Measurements from ENCODE around the gene MGAT4C.

Gene MGAT4C

GRCh38 chr12:86249851-86250250, 6.3 kb downstream of the MGAT4C start:
- Mint-ChIP-seq H3K27me3 (ENCODE audit: low read depth) (no peaks in the 10 kb centered on the region), H3K4me3 (no peak overlapping the region), H3K4me1 (ENCODE audit: low read depth) (no peaks in the 10 kb centered on the region), H3K36me3 (ENCODE audit: low read depth) (no peaks in the 10 kb centered on the region), H3K9me3 (no peaks in the 10 kb centered on the region), H3K27ac (no peak overlapping the region)

- Mint-ChIP-seq H3K9me3 (no peaks in the 10 kb centered on the region), H3K27me3 (ENCODE audit: low read depth) (no peaks in the 10 kb centered on the region), H3K36me3 (ENCODE audit: low read depth) (no peaks in the 10 kb centered on the region), H3K4me1 (ENCODE audit: low read depth) (no peaks in the 10 kb centered on the region), H3K4me3 (no peak overlapping the region), H3K27ac (no peak overlapping the region)
Measured at GRCh38 chr12:86249276-86249675, 6.9 kb downstream of the MGAT4C start.

GRCh38 chr12:86247871-86248270, 8.3 kb downstream of the MGAT4C start:
- no peaks in the 10 kb centered on the region for H3K36me3 Mint-ChIP-seq (ENCODE audit: low read depth)
- H3K9me3 Mint-ChIP-seq = no peaks in the 10 kb centered on the region
- no peaks in the 10 kb centered on the region for H3K4me1 Mint-ChIP-seq (ENCODE audit: low read depth)
- no peak overlapping the region for H3K27ac Mint-ChIP-seq
- H3K4me3 Mint-ChIP-seq = no peak overlapping the region
- no peaks in the 10 kb centered on the region for H3K27me3 Mint-ChIP-seq (ENCODE audit: low read depth)

GRCh38 chr12:86241600-86241999, 14.6 kb downstream of the MGAT4C start:
- H3K9me3 Mint-ChIP-seq = no peaks in the 10 kb centered on the region
- no peaks in the 10 kb centered on the region for H3K36me3 Mint-ChIP-seq (ENCODE audit: low read depth)
- H3K4me1 Mint-ChIP-seq (ENCODE audit: low read depth) = no peaks in the 10 kb centered on the region
- H3K27ac Mint-ChIP-seq = no peak overlapping the region
- H3K27me3 Mint-ChIP-seq (ENCODE audit: low read depth) = no peaks in the 10 kb centered on the region
- no peak overlapping the region for H3K4me3 Mint-ChIP-seq

GRCh38 chr12:86234316-86234855, 21.8 kb downstream of the MGAT4C start:
- H3K4me1 Mint-ChIP-seq (ENCODE audit: low read depth) = no peaks in the 10 kb centered on the region
- H3K27me3 Mint-ChIP-seq (ENCODE audit: low read depth) = no peaks in the 10 kb centered on the region
- no peaks in the 10 kb centered on the region for H3K9me3 Mint-ChIP-seq
- H3K4me3 Mint-ChIP-seq = no peak overlapping the region
- H3K27ac Mint-ChIP-seq = no peak overlapping the region
- H3K36me3 Mint-ChIP-seq (ENCODE audit: low read depth) = no peaks in the 10 kb centered on the region

- Mint-ChIP-seq H3K36me3 (ENCODE audit: low read depth) (no peaks in the 10 kb centered on the region), H3K4me1 (ENCODE audit: low read depth) (no peaks in the 10 kb centered on the region), H3K27ac (no peak overlapping the region), H3K4me3 (no peak overlapping the region), H3K9me3 (no peaks in the 10 kb centered on the region), H3K27me3 (ENCODE audit: low read depth) (no peaks in the 10 kb centered on the region)
Measured at GRCh38 chr12:86233126-86233525, 23.1 kb downstream of the MGAT4C start.

GRCh38 chr12:86230516-86231146, 25.6 kb downstream of the MGAT4C start:
- no peaks in the 10 kb centered on the region for H3K27me3 Mint-ChIP-seq (ENCODE audit: low read depth)
- H3K4me1 Mint-ChIP-seq (ENCODE audit: low read depth) = no peaks in the 10 kb centered on the region
- H3K36me3 Mint-ChIP-seq (ENCODE audit: low read depth) = no peaks in the 10 kb centered on the region
- no peak overlapping the region for H3K4me3 Mint-ChIP-seq
- no peaks in the 10 kb centered on the region for H3K9me3 Mint-ChIP-seq
- H3K27ac Mint-ChIP-seq = no peak overlapping the region

GRCh38 chr12:86229772-86230171, 26.4 kb downstream of the MGAT4C start:
- no peak overlapping the region for H3K4me3 Mint-ChIP-seq

GRCh38 chr12:86228656-86229055, 27.5 kb downstream of the MGAT4C start:
- no peak overlapping the region for H3K27ac Mint-ChIP-seq
- H3K9me3 Mint-ChIP-seq = peaks cover 3% of the 10 kb centered on the region
- H3K27me3 Mint-ChIP-seq (ENCODE audit: low read depth) = no peaks in the 10 kb centered on the region
- no peaks in the 10 kb centered on the region for H3K36me3 Mint-ChIP-seq (ENCODE audit: low read depth)
- no peaks in the 10 kb centered on the region for H3K4me1 Mint-ChIP-seq (ENCODE audit: low read depth)
- H3K4me3 Mint-ChIP-seq = no peak overlapping the region

More at GRCh38 chr12:86229772-86230171, 26.4 kb downstream of the MGAT4C start:
- no peaks in the 10 kb centered on the region for H3K36me3 Mint-ChIP-seq (ENCODE audit: low read depth)
- H3K9me3 Mint-ChIP-seq = no peaks in the 10 kb centered on the region
- H3K27me3 Mint-ChIP-seq (ENCODE audit: low read depth) = no peaks in the 10 kb centered on the region
- no peaks in the 10 kb centered on the region for H3K4me1 Mint-ChIP-seq (ENCODE audit: low read depth)
- no peak overlapping the region for H3K27ac Mint-ChIP-seq

- H3K27ac Mint-ChIP-seq = no peak overlapping the region
- H3K9me3 Mint-ChIP-seq = peaks cover 4% of the 10 kb centered on the region
- H3K27me3 Mint-ChIP-seq (ENCODE audit: low read depth) = no peaks in the 10 kb centered on the region
Measured at GRCh38 chr12:86226481-86226880, 29.7 kb downstream of the MGAT4C start.

GRCh38 chr12:86216591-86216990, 39.6 kb downstream of the MGAT4C start:
- H3K4me1 Mint-ChIP-seq (ENCODE audit: low read depth) = no peaks in the 10 kb centered on the region
- no peaks in the 10 kb centered on the region for H3K27me3 Mint-ChIP-seq (ENCODE audit: low read depth)
- no peak overlapping the region for H3K27ac Mint-ChIP-seq
- no peaks in the 10 kb centered on the region for H3K9me3 Mint-ChIP-seq
- no peaks in the 10 kb centered on the region for H3K36me3 Mint-ChIP-seq (ENCODE audit: low read depth)
- no peak overlapping the region for H3K4me3 Mint-ChIP-seq

More at GRCh38 chr12:86226481-86226880, 29.7 kb downstream of the MGAT4C start:
- no peaks in the 10 kb centered on the region for H3K4me1 Mint-ChIP-seq (ENCODE audit: low read depth)
- no peak overlapping the region for H3K4me3 Mint-ChIP-seq
- no peaks in the 10 kb centered on the region for H3K36me3 Mint-ChIP-seq (ENCODE audit: low read depth)

GRCh38 chr12:86213012-86213411, 43.2 kb downstream of the MGAT4C start:
- H3K27me3 Mint-ChIP-seq (ENCODE audit: low read depth) = no peaks in the 10 kb centered on the region
- no peak overlapping the region for H3K27ac Mint-ChIP-seq

GRCh38 chr12:86198696-86199444, 57.3 kb downstream of the MGAT4C start:
- Mint-ChIP-seq H3K27ac (no peak overlapping the region), H3K27me3 (ENCODE audit: low read depth) (no peaks in the 10 kb centered on the region), H3K4me3 (no peak overlapping the region), H3K9me3 (no peaks in the 10 kb centered on the region), H3K36me3 (ENCODE audit: low read depth) (no peaks in the 10 kb centered on the region), H3K4me1 (ENCODE audit: low read depth) (no peaks in the 10 kb centered on the region)

More at GRCh38 chr12:86213012-86213411, 43.2 kb downstream of the MGAT4C start:
- Mint-ChIP-seq H3K9me3 (no peaks in the 10 kb centered on the region), H3K36me3 (ENCODE audit: low read depth) (no peaks in the 10 kb centered on the region), H3K4me1 (ENCODE audit: low read depth) (no peaks in the 10 kb centered on the region), H3K4me3 (no peak overlapping the region)

- Mint-ChIP-seq H3K27me3 (ENCODE audit: low read depth) (no peaks in the 10 kb centered on the region), H3K9me3 (no peaks in the 10 kb centered on the region), H3K4me3 (no peak overlapping the region), H3K27ac (no peak overlapping the region), H3K36me3 (ENCODE audit: low read depth) (no peaks in the 10 kb centered on the region), H3K4me1 (ENCODE audit: low read depth) (no peaks in the 10 kb centered on the region)
Measured at GRCh38 chr12:86196465-86196864, 59.7 kb downstream of the MGAT4C start.

- H3K36me3 Mint-ChIP-seq (ENCODE audit: low read depth) = no peaks in the 10 kb centered on the region
- no peaks in the 10 kb centered on the region for H3K9me3 Mint-ChIP-seq
- H3K4me3 Mint-ChIP-seq = no peak overlapping the region
- no peak overlapping the region for H3K27ac Mint-ChIP-seq
- H3K27me3 Mint-ChIP-seq (ENCODE audit: low read depth) = no peaks in the 10 kb centered on the region
- no peaks in the 10 kb centered on the region for H3K4me1 Mint-ChIP-seq (ENCODE audit: low read depth)
Measured at GRCh38 chr12:86194721-86195120, 61.5 kb downstream of the MGAT4C start.

Data from T-helper 1 cell treated with Interleukin-12 subunit alpha and Interleukin-12 subunit beta and Interleukin-4 antibody, amounts not matched to agents 30 μg/mL and 1 μg/mL, for 36 hours (primary cell).